Neuron (in vitro differentiated cells): ENCODE data around the gene ZFAND3.

Experiments used
- H2AFZ ChIP-seq: one replicate; pipeline ENCODE4 v1.6.1; 2013; ENCODE audit warnings: low read depth, mild to moderate bottlenecking, inconsistent platforms, low read length, moderate library complexity
- H3K27me3 ChIP-seq: one replicate; pipeline ENCODE4 v1.6.1; 2013; ENCODE audit warnings: low read length; ENCODE audit not compliant: insufficient read depth
- H3K36me3 ChIP-seq: one replicate; pipeline ENCODE4 v1.6.1; 2013; ENCODE audit warnings: low read length; ENCODE audit not compliant: insufficient read depth
- H3K4me1 ChIP-seq: one replicate; pipeline ENCODE4 v1.6.1; 2013; ENCODE audit warnings: low read length; ENCODE audit not compliant: insufficient read depth
- H3K4me3 ChIP-seq: 2 replicates; pipeline ENCODE4 v1.5.1; 2013; ENCODE audit warnings: mild to moderate bottlenecking, low read length, moderate library complexity
- H3K9me3 ChIP-seq: one replicate; pipeline ENCODE4 v1.6.1; 2013; ENCODE audit warnings: low read length

Gene ZFAND3, protein sequence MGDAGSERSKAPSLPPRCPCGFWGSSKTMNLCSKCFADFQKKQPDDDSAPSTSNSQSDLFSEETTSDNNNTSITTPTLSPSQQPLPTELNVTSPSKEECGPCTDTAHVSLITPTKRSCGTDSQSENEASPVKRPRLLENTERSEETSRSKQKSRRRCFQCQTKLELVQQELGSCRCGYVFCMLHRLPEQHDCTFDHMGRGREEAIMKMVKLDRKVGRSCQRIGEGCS

DNA sequence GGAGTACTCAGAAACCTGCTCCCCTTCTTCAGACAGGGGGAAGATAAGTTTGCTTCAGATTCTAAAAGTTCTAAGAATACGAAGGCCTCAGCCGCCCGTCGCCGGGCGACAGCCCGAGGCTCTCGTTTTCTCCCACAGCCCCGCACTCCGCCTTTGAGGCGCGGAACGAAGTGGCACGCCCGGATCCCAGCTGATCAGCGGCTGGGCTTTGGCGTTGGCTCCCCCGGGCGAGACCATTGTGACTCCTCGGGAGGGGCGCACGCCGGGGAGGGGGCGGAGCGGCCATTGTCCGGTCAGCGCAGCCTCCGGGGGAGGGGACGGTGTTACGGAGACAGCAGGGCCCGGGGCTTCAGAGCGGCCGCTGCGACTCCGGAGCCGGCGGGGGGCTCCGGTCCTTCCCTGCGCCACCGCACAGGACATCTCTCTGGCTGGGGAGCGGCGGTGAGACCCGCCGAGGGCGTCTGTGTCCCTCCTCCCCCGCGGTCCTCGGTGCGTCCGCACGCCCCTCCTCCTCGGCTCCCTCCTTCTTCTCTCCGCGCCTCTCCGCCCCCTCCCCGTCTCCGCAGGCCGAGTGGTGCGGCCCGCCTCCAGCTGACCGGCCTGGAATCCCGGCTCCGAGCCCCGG lies at the start of gene ZFAND3:
TSS of gene ZFAND3 (plus strand) at position 551 of the 625 bp plus-strand sequence. CDS start 219 bp downstream, outside the sequence.
- Histone ChIP-seq H3K4me3 (peak within 1 kb of the TSS; percentile 82), H3K36me3 (no peaks in the 10 kb centered on the region), H3K9me3 (no peaks in the 10 kb centered on the region), H2AFZ (peak within 1 kb of the TSS; percentile 50), H3K4me1 (peaks cover 35% of the 10 kb centered on the region), H3K27me3 (no peaks in the 10 kb centered on the region)

DNA sequence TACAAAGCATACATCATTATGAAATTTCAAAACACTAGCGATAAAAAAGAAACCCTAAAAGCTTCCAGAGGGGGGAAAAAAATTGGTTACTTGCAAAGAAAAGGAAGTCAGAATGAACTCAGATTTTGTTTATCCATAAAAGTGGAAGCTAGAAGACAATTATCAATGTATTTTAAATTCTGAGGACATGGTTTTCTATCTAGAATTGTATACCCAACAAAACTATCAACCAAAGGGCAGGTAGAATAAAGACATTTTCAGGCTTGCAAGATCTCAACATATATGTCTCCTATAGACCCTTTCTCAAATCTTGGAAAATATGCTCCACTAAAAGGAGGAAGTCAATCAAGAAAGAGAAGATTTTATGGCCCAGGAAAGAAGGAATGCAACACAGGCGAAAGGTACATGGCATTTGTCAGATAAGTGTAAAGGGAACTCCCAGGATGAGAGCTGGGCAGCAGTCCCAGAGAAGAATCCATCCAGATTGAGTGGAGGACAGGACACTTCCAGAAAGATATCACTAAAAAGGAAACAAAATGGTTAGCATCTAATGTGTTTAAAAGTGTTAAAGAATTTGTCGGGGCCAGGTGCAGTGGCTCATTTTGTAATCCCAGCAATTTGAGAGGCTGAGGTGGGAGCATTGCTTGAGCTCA lies 45.4 kb upstream of the ZFAND3 start:
- H3K36me3 ChIP-seq = no peaks in the 10 kb centered on the region
- H2AFZ ChIP-seq = no peak overlapping the region
- H3K9me3 ChIP-seq = peaks cover 4% of the 10 kb centered on the region
- peaks cover 13% of the 10 kb centered on the region for H3K4me1 ChIP-seq
- H3K27me3 ChIP-seq = no peaks in the 10 kb centered on the region
- H3K4me3 ChIP-seq = no peak overlapping the region

DNA sequence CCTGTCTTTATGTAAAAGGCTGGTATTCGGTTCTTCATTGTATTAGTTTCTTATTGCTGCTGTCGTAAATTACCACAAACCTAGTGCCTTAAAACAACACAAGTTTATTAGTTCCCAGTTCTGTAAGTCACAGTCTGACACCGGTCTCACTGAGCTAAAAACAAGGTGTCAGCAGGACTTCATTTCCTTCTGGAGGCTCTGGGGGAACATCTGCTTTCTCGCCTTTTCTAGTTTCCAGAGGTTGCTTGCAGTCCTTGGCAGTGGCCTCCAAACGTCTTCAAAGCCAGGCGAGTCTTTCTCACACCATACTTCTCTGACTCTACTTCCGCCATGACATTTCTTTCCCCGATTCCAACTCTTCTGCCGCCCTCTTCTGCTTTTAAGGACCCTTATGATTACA lies 43.0 kb upstream of the ZFAND3 start:
- peaks cover 4% of the 10 kb centered on the region for H3K9me3 ChIP-seq
- no peak overlapping the region for H2AFZ ChIP-seq
- H3K4me1 ChIP-seq = peaks cover 28% of the 10 kb centered on the region
- H3K4me3 ChIP-seq = no peak overlapping the region
- H3K36me3 ChIP-seq = no peaks in the 10 kb centered on the region
- no peaks in the 10 kb centered on the region for H3K27me3 ChIP-seq

DNA sequence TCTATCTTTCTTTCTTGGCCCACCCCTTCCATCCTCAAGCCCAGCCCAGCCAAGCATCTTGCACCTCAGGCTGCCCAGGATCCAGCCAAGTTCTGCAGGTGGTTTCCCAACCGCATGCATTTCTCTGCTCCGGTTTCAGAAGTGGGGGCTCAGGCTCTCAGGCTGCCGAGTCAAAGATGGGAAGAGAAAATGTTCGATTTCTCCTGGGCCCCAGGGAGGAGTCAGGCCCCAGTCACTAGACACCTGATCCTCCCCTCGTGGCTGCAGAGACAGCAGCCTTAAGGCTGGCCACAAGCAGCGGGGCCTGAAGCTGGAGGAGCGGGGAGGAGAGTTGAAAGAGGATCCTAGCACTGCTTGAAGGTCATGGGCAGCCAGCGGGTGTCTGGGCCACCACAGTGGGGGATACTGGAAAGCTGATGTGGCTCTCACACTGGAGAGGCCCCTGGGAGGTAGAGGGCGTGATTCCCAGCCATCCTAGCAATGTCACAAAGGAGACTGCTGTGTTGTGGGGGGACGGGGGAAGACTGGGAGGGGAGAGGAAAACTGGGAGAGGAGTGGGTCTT lies 42.2 kb upstream of the ZFAND3 start:
- no peak overlapping the region for H3K4me3 ChIP-seq
- no peaks in the 10 kb centered on the region for H3K36me3 ChIP-seq
- no peaks in the 10 kb centered on the region for H3K27me3 ChIP-seq
- peaks cover 28% of the 10 kb centered on the region for H3K4me1 ChIP-seq
- peaks cover 4% of the 10 kb centered on the region for H3K9me3 ChIP-seq
- no peak overlapping the region for H2AFZ ChIP-seq

DNA sequence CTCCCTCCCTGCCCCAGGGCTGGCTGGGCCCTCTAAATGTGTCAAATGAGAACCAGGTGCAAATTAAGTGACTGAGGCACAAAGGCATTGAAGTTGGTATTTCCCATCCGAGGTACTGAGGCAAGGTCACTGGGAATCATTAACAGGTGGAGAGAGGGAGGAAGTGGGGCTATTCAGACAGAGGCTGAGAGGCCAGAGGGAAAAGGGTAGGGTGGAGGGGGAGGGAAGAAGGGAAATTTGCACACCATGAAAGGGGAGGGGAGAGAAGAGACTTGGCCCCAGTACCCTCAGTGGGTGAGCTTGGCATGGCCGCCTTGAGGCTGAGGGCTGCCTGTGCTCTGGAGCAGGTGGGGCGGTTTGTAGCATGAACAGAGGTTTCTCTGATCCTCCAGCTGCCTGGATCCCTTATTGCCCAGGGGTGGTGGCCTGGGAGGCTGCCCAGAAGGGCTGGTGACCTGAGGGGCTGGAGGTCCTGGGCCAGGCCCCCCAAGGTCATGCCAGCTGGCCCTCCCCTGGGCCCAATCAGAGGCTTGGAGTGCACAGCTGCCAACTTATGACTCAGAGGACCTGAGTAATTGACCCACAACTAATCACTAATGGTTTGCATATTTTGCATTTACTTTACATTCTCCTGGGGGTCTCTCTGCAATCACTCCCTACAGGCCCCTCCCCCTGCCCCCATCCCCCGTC lies 40.3 kb upstream of the ZFAND3 start:
- H2AFZ ChIP-seq = no peak overlapping the region
- no peak overlapping the region for H3K4me3 ChIP-seq
- peaks cover 41% of the 10 kb centered on the region for H3K4me1 ChIP-seq
- no peaks in the 10 kb centered on the region for H3K36me3 ChIP-seq
- no peaks in the 10 kb centered on the region for H3K27me3 ChIP-seq
- H3K9me3 ChIP-seq = peaks cover 2% of the 10 kb centered on the region

DNA sequence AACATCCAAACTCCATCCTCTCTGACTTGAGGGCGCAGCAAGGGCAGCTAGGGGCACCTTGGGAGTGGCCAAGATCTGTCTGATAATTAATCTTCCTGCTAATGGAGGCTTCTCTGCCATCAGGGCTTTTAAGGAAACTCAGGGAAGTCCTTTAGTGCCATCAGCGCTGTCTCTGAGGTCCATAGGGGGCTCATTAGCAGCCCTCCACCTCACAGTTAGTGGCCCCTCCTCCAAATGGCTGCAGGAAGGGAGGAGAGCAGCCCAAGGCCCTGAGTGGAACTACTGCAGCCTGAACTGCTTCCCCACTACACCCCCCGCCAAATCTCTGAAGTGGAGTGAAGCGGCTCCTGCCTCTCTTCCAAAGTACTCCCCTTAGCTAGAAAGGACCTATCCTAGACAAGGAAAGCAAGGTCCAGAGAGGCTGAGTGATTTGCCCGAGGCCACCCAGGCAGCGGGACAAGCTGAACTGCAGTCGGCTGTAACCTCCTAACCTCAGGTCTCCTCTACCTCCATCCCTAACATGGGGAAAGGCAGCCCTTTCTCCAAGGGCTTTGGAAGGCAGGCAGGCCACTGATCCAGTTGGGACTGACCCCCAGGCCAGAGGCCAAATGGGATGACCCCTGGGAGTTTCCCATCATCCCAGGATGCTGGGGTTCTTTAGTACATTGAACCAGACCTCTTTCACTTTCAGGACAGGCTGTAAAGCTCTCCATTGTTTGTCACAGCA lies 39.5 kb upstream of the ZFAND3 start:
- Histone ChIP-seq H3K4me3 (no peak overlapping the region), H3K36me3 (no peaks in the 10 kb centered on the region), H3K27me3 (no peaks in the 10 kb centered on the region), H3K9me3 (no peaks in the 10 kb centered on the region), H2AFZ (no peak overlapping the region), H3K4me1 (peaks cover 47% of the 10 kb centered on the region)

DNA sequence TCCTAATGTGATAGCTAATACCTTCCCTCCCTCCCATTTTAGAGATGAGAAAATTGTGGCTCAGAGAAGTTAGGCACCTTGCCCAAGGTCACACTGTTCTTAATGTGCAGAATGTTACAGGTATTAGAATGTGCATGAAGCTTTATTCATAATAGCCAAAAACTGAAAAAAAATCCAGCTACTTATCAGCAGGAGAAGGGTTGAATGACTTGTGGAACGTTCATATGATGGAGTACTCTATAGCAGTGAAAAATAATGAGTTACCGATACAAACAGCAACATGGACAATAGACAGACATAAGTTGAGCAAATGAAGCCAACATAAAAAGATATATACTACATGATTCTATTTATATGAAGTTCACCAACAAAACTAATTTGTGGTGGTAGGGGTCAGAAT lies 37.7 kb upstream of the ZFAND3 start:
- no peaks in the 10 kb centered on the region for H3K9me3 ChIP-seq
- no peak overlapping the region for H2AFZ ChIP-seq
- H3K36me3 ChIP-seq = no peaks in the 10 kb centered on the region
- peaks cover 48% of the 10 kb centered on the region for H3K4me1 ChIP-seq
- H3K4me3 ChIP-seq = no peak overlapping the region
- no peaks in the 10 kb centered on the region for H3K27me3 ChIP-seq

DNA sequence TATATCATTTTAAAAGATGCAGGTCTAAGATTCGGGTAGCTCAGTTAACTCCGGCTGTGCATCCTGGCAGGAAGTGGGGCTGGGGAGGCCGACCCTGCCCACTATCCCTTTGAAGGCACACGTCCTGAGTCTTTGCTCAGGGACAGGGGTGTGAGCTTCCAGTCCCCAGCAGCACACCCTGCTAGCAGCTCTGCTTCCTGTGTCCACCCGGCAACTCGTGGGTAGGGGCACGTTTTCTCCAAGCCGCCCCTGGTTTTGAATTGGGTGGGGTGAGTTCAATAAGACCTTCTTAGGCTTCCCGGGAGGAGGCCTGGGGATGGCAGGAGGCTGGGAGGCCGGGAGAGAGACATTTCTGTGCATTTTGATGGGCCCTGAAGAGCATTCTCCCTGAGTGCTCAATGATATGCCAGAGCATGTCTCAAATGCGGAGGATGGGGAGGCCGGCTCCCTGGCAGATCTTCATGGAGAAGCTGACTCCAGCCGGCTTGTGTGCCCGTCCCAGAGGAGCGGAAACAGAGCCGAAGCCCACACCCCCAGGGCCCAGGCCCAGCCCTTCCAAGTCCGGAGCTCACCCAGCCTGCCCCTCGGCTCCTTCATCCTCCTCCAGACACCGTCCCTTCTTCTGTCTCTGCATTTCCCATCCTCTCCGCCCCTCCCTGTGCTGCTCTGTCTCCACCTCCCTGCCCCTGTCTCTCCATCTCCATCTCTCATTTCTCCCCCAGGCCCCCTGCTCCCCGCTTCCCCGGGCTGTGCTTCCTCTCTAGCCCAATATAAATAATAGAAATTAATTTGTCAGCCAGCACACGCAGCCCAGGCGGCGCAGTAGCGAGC lies 36.3 kb upstream of the ZFAND3 start:
- no peaks in the 10 kb centered on the region for H3K36me3 ChIP-seq
- peak overlapping the region; percentile 41 for H2AFZ ChIP-seq
- H3K27me3 ChIP-seq = no peaks in the 10 kb centered on the region
- H3K4me3 ChIP-seq = peak overlapping the region; percentile 26
- H3K4me1 ChIP-seq = peaks cover 38% of the 10 kb centered on the region
- H3K9me3 ChIP-seq = no peaks in the 10 kb centered on the region

DNA sequence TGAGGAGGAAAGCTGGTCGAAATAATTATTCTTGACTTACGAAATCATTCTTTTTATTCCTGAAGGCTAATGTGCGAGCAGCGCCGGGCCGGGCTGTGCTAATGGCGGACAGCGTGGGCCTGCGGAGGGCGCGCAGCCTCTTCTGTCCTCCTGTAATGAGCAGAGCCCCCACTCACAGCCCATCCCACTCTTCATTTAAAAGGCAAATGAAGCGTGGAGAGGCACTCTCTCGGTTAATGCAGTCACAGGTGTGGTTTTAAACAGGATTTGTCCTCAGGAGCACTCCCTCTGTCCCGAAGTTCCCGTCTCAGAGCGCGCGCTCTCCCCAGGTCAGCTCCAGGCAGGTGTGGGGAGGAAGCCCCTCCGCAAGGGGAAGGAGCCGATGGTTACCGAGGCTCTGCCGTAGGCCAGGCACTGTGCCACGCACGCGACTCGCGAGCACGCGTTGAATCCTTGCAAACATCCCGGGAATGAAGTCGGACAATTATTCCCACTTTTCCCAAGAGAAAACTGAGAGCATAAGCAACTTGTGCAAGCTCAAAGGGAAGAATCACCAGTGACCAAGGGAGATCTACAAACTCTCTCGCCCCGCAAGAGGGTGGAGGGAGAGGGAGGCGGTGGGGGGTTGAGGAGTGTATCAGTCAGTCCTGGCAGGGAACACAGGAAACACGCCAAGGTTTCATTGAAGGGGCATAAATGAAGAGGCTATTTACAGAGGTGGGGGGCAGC lies 35.5 kb upstream of the ZFAND3 start:
- Histone ChIP-seq H3K27me3 (no peaks in the 10 kb centered on the region), H3K36me3 (no peaks in the 10 kb centered on the region), H3K9me3 (no peaks in the 10 kb centered on the region), H2AFZ (peak overlapping the region; percentile 41), H3K4me1 (peaks cover 36% of the 10 kb centered on the region), H3K4me3 (peak overlapping the region; percentile 26)

DNA sequence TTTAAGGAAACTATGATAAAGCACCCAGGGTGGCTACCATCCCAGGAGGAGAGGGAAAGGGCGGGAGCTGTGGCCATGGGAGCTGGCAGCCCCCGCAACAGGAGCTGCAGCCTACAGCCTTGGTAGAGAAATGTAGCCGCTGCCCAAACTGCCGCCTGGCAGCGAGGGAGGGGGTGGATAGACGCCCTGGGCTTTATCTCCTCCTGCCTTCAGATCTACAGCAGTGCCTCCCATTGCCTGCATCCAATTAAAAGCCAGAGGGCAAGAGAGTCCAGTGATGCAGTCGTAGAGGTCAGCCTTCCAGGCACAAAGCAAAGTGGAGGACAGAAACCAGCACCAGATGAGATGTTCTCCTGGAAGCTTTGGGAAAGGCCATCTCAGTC lies 35.0 kb upstream of the ZFAND3 start:
- Histone ChIP-seq H3K4me1 (peaks cover 31% of the 10 kb centered on the region), H3K27me3 (no peaks in the 10 kb centered on the region), H2AFZ (no peak overlapping the region), H3K4me3 (no peak overlapping the region), H3K9me3 (no peaks in the 10 kb centered on the region), H3K36me3 (no peaks in the 10 kb centered on the region)

DNA sequence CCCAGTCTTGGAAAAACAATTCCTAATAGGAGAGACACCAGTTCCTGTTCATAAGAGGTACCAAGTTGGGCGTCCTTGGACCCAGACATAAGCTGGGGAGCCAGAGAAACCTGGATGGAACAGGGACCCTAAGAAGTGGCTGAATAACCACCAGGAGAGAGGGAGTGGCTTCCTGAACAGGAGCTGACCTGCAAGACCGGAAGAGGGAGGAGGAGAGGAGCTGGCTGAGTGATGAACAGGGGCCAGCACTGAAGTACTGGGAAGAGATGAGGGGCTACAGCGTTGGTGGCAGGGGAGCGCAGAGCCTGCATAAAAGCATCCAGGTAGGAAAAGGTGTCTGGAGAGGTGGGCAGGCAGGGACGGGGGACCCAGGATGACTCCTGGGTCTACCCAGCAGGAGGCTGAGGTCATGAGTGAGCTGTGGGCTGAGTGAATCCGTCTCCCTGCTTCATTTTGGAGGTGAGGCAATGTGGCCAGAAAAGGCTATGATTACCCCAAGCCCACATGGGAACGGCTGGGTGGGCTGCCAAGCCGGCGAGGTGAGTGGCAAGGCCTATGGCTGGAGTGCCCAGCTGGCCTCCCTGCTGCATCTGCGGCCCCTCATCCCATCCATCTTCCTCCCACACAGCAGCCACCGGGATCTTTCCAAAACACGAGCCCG lies 34.4 kb upstream of the ZFAND3 start:
- H3K36me3 ChIP-seq = no peaks in the 10 kb centered on the region
- H3K27me3 ChIP-seq = no peaks in the 10 kb centered on the region
- no peaks in the 10 kb centered on the region for H3K9me3 ChIP-seq
- no peak overlapping the region for H3K4me3 ChIP-seq
- H3K4me1 ChIP-seq = peaks cover 26% of the 10 kb centered on the region
- H2AFZ ChIP-seq = no peak overlapping the region
